Measurements from ENCODE around the gene ESR1.

DNA sequence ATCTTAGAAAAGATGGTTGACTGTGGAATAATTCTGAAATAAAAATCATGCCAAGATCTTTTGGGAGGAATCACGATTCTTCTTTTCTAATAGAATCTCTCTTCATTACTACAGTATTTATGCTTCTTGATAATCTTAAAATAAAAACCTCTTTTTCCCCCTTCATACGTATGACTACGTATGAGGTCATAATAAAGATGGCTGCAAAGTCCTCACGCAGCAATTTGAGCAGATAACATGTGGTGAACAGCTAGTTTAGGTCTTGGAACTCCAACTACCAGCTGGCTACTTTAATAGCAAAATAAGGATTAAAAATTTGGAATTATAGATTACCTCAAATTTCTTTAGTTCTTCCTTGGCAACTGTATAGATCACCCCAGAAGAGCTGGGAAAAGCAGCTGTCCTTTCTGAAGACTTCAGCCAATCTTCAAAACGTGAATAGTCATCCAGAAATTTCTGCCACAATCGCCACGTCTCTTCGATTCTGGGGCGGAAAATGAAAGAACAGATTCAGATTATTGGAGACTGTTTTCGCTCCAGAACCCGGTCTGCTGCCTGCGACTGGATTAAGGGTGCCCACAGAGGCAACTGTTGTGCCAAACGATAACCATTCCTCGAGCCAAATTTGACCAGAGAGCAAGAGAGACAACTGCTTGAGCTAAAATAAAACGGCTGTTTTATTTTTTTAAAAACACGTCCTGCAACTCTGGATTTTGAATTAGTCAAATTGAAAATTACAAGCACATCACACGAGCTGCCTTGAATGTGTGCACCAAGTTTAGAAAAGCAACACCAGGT lies 347.3 kb downstream of the ESR1 start:
- TF ChIP-seq EZH2phosphoT487 (IDR thresholded peaks at IDR 0.05; ENCODE audit: insufficient read depth, low read depth), result no peak
- TF ChIP-seq EZH2 (IDR thresholded peaks at IDR 0.05; ENCODE audit: insufficient read depth, poor library complexity, severe bottlenecking), result no peak
